HG03175 (cell line): ENCODE results near the gene FBXW5.

Experiments used
- ATAC-seq: cut with Tn5 transposase; IDR thresholded peaks from one replicate; pipeline ENCODE4 v1.9.1; 2021; ENCODE audit warnings: mild to moderate bottlenecking, moderate library complexity; ENCODE audit not compliant: unreplicated experiment

The FBXW5 gene

DNA sequence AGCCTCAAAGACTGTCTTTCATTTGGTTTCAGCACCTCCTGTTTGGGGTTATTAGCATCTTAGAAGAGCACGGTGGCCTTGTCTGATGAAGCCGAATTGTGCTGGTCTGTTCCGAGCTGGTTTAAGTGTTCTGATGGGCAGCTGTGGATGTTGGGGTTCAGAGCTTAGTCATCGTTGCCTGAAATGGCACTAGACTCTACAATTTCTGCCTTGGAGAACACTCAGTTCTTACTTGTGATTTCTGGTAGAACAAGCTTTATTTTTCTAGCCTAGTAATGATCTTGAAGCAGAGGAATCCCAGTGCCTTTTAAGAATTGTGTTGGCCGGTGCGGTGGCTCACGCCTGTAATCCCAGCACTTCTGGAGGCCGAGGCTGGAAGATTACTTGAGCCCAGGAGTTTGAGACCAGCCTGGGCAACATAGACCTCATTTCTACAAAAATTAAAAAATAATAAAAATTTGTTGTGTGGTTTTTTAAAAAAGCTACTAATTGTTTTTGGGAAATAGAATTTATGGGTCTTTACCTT lies 7.8 kb downstream of the FBXW5 start:
- no peak for ATAC-seq

DNA sequence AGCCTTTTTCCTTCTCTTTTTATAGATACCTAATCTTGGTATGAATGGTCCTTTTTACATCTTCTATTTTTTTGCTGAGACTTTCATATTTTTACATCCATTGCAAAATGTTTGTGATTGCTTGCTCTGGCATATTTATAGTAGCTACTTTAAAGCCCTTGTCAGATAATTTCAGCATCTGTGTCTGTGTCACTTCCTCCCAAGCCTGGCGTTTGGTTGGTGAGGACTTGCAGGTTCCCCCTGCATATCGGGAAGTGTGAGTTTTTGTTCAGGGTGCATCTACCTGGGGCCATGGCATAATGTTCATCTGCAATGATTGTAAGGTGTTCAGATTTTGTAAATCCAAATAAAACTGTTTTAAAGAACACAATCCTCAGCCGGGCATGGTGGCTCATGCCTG lies 8.9 kb downstream of the FBXW5 start:
- no peak for ATAC-seq

DNA sequence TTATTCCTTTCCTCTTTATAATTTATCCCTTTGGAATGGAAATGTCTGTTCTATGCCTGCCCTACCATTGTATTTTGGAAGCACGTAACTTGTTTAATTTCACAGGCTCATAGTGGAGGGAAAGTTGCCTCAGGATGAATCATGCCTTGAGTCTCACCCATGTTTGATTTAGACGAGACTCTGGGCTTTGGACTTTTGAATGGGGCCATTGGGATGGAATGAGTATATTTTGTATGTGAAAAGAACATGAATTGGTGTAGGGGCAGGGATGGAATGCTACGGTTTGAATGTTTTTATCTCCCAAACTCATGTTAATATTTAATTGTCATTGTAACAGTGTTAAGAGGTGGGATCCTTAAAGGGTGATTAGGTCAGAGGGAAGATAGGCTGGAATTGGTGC lies 10.3 kb downstream of the FBXW5 start:
- no peak for ATAC-seq

DNA sequence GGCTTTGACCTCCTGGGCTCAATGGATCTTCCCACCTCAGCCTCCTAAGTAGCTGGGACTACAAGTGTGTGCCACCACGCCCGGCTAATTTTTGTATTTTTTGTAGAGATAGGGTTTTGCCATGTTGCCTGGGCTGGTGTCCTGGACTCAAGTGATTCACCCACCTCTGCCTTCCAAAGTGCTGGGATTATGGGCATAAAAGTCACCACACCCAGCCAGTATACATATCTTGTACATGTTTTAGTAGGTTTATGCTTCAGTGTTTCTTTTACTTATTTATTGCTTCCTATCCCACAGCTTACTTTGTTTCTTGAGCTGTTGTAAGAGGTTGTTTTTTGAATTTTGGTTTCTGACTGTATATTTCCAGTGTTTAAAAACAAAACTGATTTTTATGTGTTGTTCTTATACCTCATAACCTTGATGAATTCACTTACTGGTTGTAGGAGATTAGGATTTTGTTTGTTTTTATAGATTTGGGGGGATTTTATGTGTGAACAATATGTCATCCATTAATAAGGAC lies 12.9 kb downstream of the FBXW5 start:
- ATAC-seq, result no peak

DNA sequence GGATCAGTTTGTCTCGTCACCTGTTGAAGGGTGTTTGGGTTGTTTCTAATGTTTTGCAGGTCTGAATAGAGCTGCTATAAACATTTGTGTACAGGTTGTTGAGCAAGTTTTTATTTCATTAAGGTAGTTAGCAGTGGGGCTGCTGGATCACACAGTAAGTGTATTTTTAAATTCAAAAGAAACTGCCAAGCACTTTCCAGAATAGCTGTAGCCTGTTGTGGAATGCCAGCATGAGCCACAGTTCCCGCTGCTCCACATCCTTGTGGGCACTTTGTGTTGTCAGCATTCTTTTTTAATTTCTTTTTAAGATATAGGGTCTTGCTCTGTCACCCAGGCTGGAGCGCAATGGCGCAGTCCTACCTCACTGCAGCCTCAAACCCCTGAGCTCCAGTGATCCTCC lies 14.5 kb downstream of the FBXW5 start:
- no peak for ATAC-seq

DNA sequence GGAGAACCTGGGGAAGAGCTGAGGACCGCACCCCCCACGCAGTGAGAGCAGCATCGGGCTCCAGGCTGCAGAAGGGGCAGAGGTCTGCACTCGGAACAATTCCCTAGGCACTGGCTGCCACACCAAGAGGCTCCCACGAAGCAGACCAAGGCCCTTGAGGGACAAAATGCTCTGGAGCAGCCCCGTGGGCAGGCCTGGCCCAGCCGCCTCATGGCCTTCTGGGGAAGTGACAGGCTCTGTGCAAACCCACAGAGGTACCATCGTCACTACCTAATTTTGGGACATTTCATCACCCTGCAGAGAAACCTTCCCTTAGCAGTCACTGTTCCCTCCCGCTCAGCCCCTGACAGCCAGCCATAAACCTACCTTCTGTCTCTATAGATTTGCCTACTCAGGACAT lies 15.9 kb downstream of the FBXW5 start:
- ATAC-seq, result no peak

DNA sequence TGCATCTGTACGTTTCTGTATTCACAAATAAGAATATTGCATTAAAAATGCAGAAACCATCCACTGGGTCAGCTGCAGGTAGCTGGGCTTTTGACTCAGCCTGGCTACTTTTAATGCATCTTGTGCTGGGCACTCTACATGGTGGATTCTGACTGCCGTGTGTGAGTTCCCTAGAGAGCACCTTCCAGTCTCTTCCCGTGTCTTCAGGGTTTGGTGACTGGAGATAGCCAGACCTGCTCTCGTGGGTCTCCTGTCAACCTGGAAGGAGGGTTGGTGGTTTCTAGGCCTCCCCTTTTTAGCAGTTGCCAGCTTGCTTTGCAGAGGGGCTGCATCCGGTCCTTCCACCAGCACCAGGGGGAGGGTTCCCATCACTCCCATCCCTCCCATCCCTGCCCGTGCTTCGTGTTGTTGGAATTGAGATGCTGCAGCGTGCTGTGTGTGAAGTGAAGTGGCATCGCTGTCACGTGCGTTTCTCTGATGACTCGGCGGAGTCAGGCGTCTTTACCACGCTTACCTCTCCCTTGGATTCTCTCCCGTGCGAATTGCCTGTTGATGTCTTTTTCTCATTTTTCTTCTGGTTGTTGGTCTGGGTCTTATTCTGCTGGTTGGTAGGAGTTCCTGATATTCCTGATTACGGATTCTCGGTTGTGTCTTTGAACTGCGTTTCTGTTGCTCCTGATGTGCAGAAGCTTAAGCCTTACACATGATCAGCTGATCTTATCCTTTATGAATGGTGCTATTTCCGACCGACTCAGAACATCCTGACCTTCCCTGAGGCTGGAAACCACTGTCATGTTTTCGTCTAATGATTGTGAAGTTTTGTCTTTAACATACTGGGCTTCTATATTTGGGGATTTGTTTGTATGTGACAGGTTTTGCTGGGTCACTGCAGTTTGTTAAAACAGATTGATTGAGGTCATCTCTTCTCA lies 16.9 kb downstream of the FBXW5 start:
- no peak for ATAC-seq

DNA sequence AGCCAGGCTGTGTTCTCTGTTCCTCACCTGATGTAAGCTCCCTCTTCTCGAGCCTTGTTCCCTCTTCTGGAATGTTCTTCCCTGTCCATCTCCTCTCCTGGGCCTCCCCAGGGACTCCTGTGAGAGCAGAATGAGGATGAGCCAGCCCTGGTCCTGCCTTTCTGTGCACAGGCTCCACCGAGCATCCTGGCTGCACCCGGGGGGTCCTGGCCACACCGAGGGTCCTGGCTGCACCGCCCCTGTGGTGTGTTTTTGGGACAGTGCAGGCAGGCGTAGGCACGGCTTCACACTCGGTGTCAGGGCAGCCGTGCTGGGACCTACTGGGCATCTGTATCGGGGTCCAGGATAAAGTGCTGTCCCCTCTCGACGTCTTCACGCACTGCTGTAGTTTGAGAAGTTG lies 17.8 kb downstream of the FBXW5 start:
- no peak for ATAC-seq

DNA sequence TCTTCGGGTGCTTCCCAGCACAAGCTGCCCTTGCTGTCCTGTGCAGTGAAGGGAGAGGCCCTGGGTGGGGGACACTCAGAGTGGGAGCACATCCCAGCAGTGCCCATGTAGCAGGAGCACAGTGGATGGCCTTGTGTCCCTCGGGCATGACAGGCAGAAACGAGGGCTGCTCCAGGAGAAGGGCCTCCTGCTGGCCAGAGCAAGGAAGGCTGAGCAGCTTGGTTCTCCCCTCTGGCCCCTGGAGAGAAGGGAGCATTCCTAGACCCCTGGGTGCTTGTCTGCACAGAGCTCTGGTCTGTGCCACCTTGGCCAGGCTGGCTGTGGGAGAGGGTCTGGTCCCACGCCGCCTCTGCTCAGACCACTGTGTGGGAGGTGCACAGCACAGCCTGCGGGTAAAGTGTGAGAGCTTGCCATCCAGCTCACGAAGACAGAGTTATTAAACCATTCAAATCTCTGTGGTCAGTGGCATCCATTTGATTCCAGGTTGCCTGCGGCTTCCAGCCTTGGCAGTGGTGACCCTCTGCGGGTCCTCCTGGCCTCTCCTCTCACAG lies 18.3 kb downstream of the FBXW5 start:
- ATAC-seq, result no peak

DNA sequence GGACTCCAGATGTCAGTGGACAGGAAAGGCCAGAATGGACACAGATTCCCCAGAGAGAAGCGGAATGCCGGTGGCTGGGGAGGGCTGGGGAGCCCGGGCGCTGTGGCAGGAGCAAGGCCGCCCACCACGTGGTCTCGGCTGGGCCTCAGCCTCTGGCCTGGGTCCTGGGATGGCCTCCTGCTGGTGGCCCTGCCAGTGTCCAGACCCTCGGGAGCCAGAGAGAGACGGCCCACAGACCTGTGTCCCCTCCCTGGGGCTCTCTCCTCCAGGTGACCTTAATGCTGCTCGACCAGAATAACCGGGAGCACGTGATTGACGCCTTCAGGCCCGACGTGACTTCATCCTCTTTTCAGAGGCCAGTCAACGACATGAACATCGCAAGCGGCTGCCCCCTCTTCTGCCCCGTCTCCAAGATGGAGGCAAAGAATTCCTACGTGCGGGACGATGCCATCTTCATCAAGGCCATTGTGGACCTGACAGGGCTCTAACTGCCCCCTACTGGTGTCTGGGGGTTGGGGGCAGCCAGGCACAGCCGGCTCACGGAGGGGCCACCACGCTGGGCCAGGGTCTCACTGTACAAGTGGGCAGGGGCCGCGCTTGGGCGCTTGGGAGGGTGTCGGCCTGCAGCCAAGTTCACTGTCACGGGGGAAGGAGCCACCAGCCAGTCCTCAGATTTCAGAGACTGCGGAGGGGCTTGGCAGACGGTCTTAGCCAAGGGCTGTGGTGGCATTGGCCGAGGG lies 19.0 kb downstream of the FBXW5 start:
- ATAC-seq, result no peak

DNA sequence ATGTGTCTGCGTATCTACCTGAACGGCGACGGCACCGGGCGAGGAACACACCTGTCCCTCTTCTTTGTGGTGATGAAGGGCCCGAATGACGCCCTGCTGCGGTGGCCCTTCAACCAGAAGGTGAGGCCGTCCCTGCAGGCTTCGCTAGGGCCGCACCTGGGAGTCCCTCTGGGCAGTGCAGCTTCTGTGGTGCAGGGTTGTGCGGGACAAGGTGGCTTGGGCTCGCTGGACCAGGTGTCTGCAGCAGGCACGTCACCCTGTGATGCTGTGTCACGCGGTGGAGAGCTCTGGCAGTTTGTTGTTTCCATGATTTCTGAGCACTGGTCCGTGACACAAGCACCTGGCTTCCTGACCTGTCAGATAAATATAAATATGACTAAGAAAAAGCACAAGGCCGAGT lies 20.7 kb downstream of the FBXW5 start:
- ATAC-seq, result no peak

DNA sequence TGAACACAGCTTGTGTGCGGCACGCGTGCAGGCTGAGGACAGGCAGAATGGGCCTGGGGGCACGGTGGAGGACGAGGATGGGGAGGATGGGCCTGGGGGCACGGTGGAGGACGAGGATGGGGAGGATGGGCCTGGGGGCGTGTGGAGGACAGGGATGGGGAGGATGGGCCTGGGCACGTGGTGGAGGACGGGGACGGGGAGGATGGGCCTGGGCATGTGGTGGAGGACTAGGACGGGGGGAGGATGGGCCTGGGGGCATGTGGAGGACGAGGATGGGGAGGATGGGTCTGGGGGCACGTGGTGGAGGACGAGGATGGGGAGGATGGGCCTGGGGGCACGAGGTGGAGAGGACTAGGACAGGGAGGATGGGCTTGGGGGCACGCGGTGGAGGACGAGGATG lies 22.0 kb downstream of the FBXW5 start:
- ATAC-seq, result no peak

DNA sequence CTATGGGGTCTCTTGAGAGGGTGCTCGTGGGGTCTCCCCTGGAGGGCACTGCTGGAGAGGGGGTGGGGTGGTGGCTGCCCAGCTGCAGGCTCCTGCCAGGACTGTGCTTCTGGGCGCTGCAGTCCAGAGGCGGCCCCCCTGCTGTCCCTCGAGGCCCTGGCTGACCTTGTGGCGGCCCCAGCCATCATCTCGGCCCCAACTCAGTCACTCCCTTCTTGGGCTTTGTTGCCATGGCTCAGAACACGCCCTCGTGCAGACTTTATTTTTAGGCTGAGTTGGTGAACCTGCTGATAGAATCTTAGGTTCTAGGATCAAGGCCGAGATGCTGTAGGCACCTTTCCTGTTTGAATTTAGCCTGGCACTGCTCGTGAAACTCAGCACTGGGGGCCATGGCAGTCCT lies 22.8 kb downstream of the FBXW5 start:
- no peak for ATAC-seq

DNA sequence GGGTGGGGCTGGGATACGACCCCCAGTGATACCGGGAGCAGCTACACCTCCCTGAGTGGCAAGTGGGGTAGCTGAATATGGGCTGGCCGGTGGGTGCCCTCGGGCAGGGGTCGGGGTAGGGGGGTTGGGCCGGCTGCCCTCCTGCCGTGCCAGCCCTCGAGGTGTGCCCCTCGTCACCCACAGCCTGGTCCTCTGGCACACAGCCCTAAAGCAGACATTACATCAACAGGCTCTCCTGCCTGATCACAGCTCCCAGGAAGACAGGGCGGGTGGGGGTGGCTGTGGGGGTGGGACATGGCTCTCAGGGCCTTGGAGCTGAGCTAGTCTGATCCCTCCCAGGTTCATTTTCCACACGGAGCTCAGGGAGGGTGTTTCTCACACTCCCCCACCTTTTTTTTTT lies 23.2 kb downstream of the FBXW5 start:
- ATAC-seq, result no peak

DNA sequence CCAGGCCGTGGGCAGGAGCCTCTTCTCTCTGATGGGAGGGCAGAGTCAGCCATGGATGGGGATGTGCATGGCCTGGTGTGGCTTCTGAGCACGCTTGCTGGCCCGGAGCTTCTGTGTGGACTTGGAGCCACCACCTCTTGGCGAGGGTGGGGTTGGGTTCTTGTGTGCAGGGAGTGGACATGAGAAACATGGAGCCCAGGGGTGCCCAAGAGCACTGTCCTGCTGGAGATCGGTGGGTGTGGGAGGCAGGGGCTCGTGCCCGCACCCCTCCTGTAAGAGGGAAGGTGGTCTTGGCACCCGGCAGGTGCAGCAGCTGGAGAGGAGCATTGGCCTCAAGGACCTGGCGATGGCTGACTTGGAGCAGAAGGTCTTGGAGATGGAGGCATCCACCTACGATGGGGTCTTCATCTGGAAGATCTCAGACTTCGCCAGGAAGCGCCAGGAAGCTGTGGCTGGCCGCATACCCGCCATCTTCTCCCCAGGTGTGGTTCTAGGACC lies 23.8 kb downstream of the FBXW5 start:
- no peak for ATAC-seq

DNA sequence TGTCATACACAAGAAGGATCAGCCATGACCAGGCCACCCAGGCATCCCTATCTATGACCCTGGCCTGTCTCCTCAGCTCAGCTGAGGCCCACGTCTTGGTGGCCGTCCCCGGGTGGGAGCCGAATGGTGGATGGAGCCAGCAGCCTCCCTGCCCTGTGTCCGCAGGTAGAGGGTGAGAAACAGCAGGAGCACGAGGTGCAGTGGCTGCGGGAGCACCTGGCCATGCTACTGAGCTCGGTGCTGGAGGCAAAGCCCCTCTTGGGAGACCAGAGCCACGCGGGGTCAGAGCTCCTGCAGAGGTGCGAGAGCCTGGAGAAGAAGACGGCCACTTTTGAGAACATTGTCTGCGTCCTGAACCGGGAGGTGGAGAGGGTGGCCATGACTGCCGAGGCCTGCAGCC lies 24.5 kb downstream of the FBXW5 start:
- no peak for ATAC-seq

DNA sequence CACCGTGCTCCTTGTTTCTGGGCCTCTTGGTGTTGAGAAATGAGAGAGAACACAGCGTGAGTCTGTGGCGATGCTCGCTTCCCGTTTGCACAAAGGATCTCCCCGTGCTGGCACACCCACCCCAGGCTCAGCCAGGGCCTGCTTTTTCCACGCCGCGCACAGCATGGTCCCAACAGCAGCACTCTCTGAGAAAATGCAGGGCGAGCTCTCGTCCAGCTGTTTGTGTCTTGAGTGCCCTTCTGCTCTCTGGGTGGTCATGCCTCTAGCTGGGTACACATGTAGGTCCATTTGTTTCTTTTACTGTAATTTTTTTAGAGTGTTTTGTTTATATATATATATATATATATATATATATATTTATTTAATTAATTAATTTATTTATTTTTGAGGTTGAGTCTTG lies 26.6 kb downstream of the FBXW5 start:
- no peak for ATAC-seq

DNA sequence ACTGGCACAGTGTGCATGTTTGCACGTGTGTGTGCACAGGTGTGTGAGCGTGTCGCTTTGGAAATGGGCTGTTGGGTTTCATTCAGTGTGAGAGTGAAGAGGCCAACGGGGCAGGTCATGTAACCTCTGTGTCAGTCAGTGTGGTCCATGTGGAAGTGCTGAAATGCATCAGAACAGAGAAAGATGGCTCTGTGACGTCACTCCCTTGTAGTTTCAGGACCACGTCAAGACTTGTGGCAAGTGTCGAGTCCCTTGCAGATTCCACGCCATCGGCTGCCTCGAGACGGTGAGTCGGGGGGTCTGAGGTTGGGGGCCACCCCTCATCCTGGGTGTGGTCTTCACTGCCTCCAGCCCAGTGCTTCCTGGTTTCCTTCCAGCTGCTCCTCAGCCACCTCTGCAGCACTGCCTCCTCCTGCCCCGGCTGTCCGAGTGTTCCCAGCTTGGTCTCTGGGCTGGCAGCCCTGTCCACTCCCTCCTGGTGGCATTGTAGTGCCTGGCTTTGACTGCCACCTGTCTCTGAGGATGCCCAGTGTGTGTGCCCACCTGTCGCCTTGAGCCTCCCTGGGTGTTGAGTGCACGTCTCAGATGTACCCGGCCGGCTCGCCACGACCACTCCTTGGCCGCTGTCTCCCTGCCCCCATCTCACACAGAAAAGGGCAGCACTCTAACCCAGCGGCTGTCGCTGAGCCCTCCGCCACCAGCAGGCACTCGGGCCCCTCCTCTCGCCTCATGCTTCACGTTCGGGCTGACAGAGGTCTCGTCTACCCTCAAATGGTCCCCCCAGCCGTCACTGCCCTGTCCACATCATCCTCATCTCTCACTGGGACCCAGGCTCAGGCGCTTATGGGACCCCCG lies 28.0 kb downstream of the FBXW5 start:
- no peak for ATAC-seq

DNA sequence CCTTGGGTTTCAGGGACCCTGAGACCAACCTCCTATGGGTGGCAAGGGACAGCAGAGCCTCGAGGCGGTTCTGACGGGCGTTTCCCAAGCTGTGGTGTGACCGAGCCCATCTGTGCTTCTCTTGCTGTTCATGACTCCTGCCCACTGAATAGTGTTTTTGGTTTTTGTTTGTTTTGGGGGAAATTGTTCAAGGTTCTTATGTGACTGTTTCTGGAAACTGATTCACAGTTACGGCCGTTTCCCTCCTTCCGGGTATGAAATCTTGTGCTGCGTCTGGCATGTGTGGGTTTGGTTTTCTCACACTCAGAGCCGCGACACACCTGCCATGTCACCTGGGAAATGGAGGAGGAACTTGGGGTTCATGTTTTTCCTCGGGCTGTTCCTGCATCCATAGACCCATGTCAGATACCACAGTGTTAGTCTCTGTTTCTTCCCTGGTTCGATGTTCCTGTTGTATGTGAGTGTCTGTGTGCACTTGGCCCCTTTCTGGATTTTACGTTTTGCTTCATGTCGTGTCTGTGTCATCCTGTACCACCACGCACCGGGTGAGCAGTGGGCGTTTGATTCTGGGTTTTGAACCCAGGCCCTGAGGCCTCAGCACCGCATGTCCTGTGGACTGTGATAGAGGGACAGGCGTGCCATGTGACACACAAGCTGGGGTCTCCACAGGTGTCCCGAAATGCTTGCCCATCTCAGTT lies 28.8 kb downstream of the FBXW5 start:
- ATAC-seq, result no peak
